ENCODE measurements around the gene ANP32E. TPM values are rescaled to one million over a fixed set of nuclear protein-coding genes. Genes with fewer than 3 reads are reported as not detected.
"Not testable (repeated sequence)": the region's sequence is repeated elsewhere in the genome, so short reads cannot be mapped to it uniquely, and the experiment has no call there.

ANP32E gene
- total RNA-seq, 1 donor: 13.8 TPM

GRCh38 chr1:150221552-150221951 lies 14.4 kb downstream of the ANP32E start:
- no peak overlapping the region for H2AFZ ChIP-seq (ENCODE audit: low read length)
- H4K20me1 ChIP-seq (ENCODE audit: insufficient read depth, low read length): no peaks in the 10 kb centered on the region
- H3K36me3 ChIP-seq (ENCODE audit: insufficient read depth, low read length): peaks cover 42% of the 10 kb centered on the region
- H3K27me3 ChIP-seq (ENCODE audit: insufficient read depth, low read length): no peaks in the 10 kb centered on the region
- no peak overlapping the region for H3K27ac ChIP-seq (ENCODE audit: low read depth, low read length)
- H3K4me3 ChIP-seq (ENCODE audit: insufficient read depth, low read length): no peak overlapping the region
- no peaks in the 10 kb centered on the region for H3K4me1 ChIP-seq (ENCODE audit: insufficient read depth, low read length)
- H3K79me2 ChIP-seq (ENCODE audit: insufficient read depth, low read length): no peaks in the 10 kb centered on the region
- peak; percentile 52 for TF ChIP-seq CTCF (IDR thresholded peaks at IDR 0.05; ENCODE audit: extremely low read depth, low read depth, low read length)
- no peak overlapping the region for H3K4me2 ChIP-seq (ENCODE audit: insufficient read depth, low read length)
- peak; percentile 83 for DNase-seq (ENCODE audit: insufficient read length, low spot score, missing footprints)
- H3K9me3 ChIP-seq (ENCODE audit: low read depth, low read length): no peaks in the 10 kb centered on the region

- not testable (repeated sequence) for H2AFZ ChIP-seq (ENCODE audit: low read length); H3K4me2 ChIP-seq (ENCODE audit: insufficient read depth, low read length); H3K79me2 ChIP-seq (ENCODE audit: insufficient read depth, low read length); H3K27me3 ChIP-seq (ENCODE audit: insufficient read depth, low read length); H3K27ac ChIP-seq (ENCODE audit: low read depth, low read length); H3K4me1 ChIP-seq (ENCODE audit: insufficient read depth, low read length); H4K20me1 ChIP-seq (ENCODE audit: insufficient read depth, low read length); H3K4me3 ChIP-seq (ENCODE audit: insufficient read depth, low read length); DNase-seq (ENCODE audit: insufficient read length, low spot score, missing footprints); H3K9me3 ChIP-seq (ENCODE audit: low read depth, low read length)
- H3K36me3 ChIP-seq (ENCODE audit: insufficient read depth, low read length): peaks cover 16% of the 10 kb centered on the region
These were observed 20.1 kb downstream of the ANP32E start for GRCh38 chr1:150215855-150216254.

GRCh38 chr1:150214099-150214756 lies 21.7 kb downstream of the ANP32E start:
- H3K79me2 ChIP-seq (ENCODE audit: insufficient read depth, low read length); H4K20me1 ChIP-seq (ENCODE audit: insufficient read depth, low read length); H3K4me1 ChIP-seq (ENCODE audit: insufficient read depth, low read length); DNase-seq (ENCODE audit: insufficient read length, low spot score, missing footprints); H3K36me3 ChIP-seq (ENCODE audit: insufficient read depth, low read length); H3K27me3 ChIP-seq (ENCODE audit: insufficient read depth, low read length); H3K9me3 ChIP-seq (ENCODE audit: low read depth, low read length): not testable (repeated sequence)
- Histone ChIP-seq H2AFZ (ENCODE audit: low read length) (peak overlapping the region; percentile 68), H3K4me3 (ENCODE audit: insufficient read depth, low read length) (peak overlapping the region; percentile 68), H3K4me2 (ENCODE audit: insufficient read depth, low read length) (peak overlapping the region; percentile 80), H3K27ac (ENCODE audit: low read depth, low read length) (peak overlapping the region; percentile 77)

- H3K27ac ChIP-seq (ENCODE audit: low read depth, low read length): peak overlapping the region; percentile 77
These were observed 22.5 kb downstream of the ANP32E start for GRCh38 chr1:150213170-150214098.

More at GRCh38 chr1:150213170-150214098, 22.5 kb downstream of the ANP32E start:
- peak; percentile 57 for TF ChIP-seq CTCF (IDR thresholded peaks at IDR 0.05; ENCODE audit: extremely low read depth, low read depth, low read length)
- Histone ChIP-seq H4K20me1 (ENCODE audit: insufficient read depth, low read length) (no peaks in the 10 kb centered on the region), H3K79me2 (ENCODE audit: insufficient read depth, low read length) (no peaks in the 10 kb centered on the region), H2AFZ (ENCODE audit: low read length) (peak overlapping the region; percentile 83), H3K9me3 (ENCODE audit: low read depth, low read length) (no peaks in the 10 kb centered on the region), H3K36me3 (ENCODE audit: insufficient read depth, low read length) (peaks cover 2% of the 10 kb centered on the region), H3K27me3 (ENCODE audit: insufficient read depth, low read length) (no peaks in the 10 kb centered on the region), H3K4me2 (ENCODE audit: insufficient read depth, low read length) (peak overlapping the region; percentile 80), H3K4me1 (ENCODE audit: insufficient read depth, low read length) (peaks cover 9% of the 10 kb centered on the region), H3K4me3 (ENCODE audit: insufficient read depth, low read length) (peak overlapping the region; percentile 68)
- peak; percentile 97 for DNase-seq (ENCODE audit: insufficient read length, low spot score, missing footprints)

Data from osteoblast (primary cell).